T-cell (primary cell): Measurements from ENCODE around the gene USB1. TPM values are rescaled to one million over a fixed set of nuclear protein-coding genes. Genes with fewer than 3 reads are reported as not detected.

Experiments
- ATAC-seq, 4 experiments: fragments of 200-7000 bp in 3 of 4; fragments of 150-1000 bp in 1 of 4; cut with Tn5 transposase; replicated peaks in 1 of 4; 1 replicate in 3 of 4; 2 replicates in 1 of 4; pipeline ENCODE4 v1.10.0; 2021; ENCODE audit warnings: moderate library complexity in 3 of 4, mild to moderate bottlenecking in 2 of 4, moderate number of reproducible peaks in 1 of 4
- CTCF ChIA-PET, 2 donors: fragments of 300-600 bp; sonication (Branson Sonifier 250); formaldehyde crosslinking; loops; one replicate each; lab custom pipeline; 2022; ENCODE audit warnings: antibody characterized with exemption in 2 of 2; lab: Charles Lee
- POLR2A ChIA-PET, 2 donors: fragments of 300-600 bp; sonication (Branson Sonifier 250); formaldehyde crosslinking; loops; one replicate each; lab custom pipeline; 2022; ENCODE audit warnings: antibody characterized with exemption in 2 of 2; lab: Charles Lee
- DNase-seq, 35 experiments: peaks; one replicate each; pipeline versions ENCODE4 v3.0.0 to v3.0.0-alpha.2; 2013 to 2023
- H3K27ac ChIP-seq: one replicate; pipeline ENCODE4 v1.5.1; 2013; ENCODE audit warnings: low read length
- H3K27me3 ChIP-seq, 2 experiments: replicated peaks in 1 of 2; 1 replicate in 1 of 2; 2 replicates in 1 of 2; pipeline versions ENCODE4 v1.6.1 to v1.7.0; 2013; ENCODE audit warnings: low read length in 1 of 2, mixed read lengths in 1 of 2; ENCODE audit not compliant: control insufficient read depth in 2 of 2, insufficient read depth in 2 of 2; ENCODE audit errors: extremely low read depth in 1 of 2
- H3K36me3 ChIP-seq, 2 donors: 1 replicate in 1 of 2; 2 replicates in 1 of 2; pipeline versions ENCODE4 v1.6.1 to v1.7.0; 2013; ENCODE audit warnings: low read length in 1 of 2; ENCODE audit not compliant: control insufficient read depth in 2 of 2, insufficient read depth in 1 of 2; ENCODE audit errors: extremely low read depth in 1 of 2
- H3K4me1 ChIP-seq, 2 experiments: 1 replicate in 1 of 2; 2 replicates in 1 of 2; pipeline versions ENCODE4 v1.6.1 to v1.7.0; 2013; ENCODE audit warnings: low read length in 2 of 2, mixed read lengths in 1 of 2; ENCODE audit not compliant: insufficient read depth in 2 of 2, control insufficient read depth in 1 of 2; ENCODE audit errors: extremely low read depth in 1 of 2
- H3K4me3 ChIP-seq, 2 donors: 1 replicate in 1 of 2; 2 replicates in 1 of 2; pipeline versions ENCODE4 v1.5.1 to v1.7.0; 2013; ENCODE audit warnings: mild to moderate bottlenecking in 2 of 2, low read length in 1 of 2, moderate library complexity in 1 of 2; ENCODE audit not compliant: control insufficient read depth in 1 of 2; ENCODE audit errors: extremely low read depth in 1 of 2
- H3K9me3 ChIP-seq: 2 replicates; pipeline ENCODE4 v1.7.0; 2013
- H3K27ac Mint-ChIP-seq, 2 donors: one replicate each; pipeline ENCODE4 v1.8.0; 2020 to 2021; ENCODE audit warnings: mild to moderate bottlenecking in 2 of 2, mixed read lengths in 2 of 2
- H3K27me3 Mint-ChIP-seq, 2 donors: one replicate each; pipeline ENCODE4 v1.8.0; 2021 to 2022; ENCODE audit warnings: mixed read lengths in 2 of 2
- H3K36me3 Mint-ChIP-seq: one replicate; pipeline ENCODE4 v1.8.0; 2021; ENCODE audit warnings: mixed read lengths
- H3K4me1 Mint-ChIP-seq, 3 donors: one replicate each; pipeline ENCODE4 v1.8.0; 2020 to 2022; ENCODE audit warnings: mixed read lengths in 3 of 3, mild to moderate bottlenecking in 1 of 3
- H3K4me3 Mint-ChIP-seq, 3 donors: one replicate each; pipeline ENCODE4 v1.8.0; 2020 to 2022; ENCODE audit warnings: mild to moderate bottlenecking in 3 of 3, mixed read lengths in 3 of 3, moderate library complexity in 3 of 3
- H3K9me3 Mint-ChIP-seq, 3 donors: one replicate each; pipeline ENCODE4 v1.8.0; 2020 to 2022; ENCODE audit warnings: mixed read lengths in 3 of 3
- WGBS: methylation state at CpG from one replicate; pipeline ENCODE4 v1.1.5; 2013; ENCODE audit warnings: missing lambda C conversion rate; ENCODE audit not compliant: insufficient coverage; 5-methylcytosine and 5-hydroxymethylcytosine counted together
- total RNA-seq, 35 experiments: library from RNA in 6 of 35; stranded (reverse) in 6 of 35; fragments of 120-200 nt in 1 of 35; gene quantifications; one replicate each; pipeline versions ENCODE4 v1.2.1 to v1.2.4 and lab custom pipeline; 2013 to 2026

USB1 gene
- total RNA-seq, 5 donors from 2014 or later (not counting 1 experiment from before 2014, with no cell fraction given) = 31.7 to 44.2 (median 41.3) TPM

- no peaks in the 10 kb centered on the region for H3K9me3 ChIP-seq
- Mint-ChIP-seq H3K4me1 (peaks cover 48 to 66% (median 53%) of the 10 kb centered on the region in 3 donors), H3K4me3 (peak overlapping the region in 1 of 3 donors; percentile 6), H3K27ac (peak overlapping the region; percentile 89 to 90), H3K27me3 (no peaks in the 10 kb centered on the region), H3K36me3 (peaks cover 20% of the 10 kb centered on the region), H3K9me3 (no peaks in the 10 kb centered on the region)
- CTCF ChIA-PET = no interaction called here
- peaks cover 21 to 67% of the 10 kb centered on the region in 2 experiments for H3K4me1 ChIP-seq
- peak in 29 of 35 experiments; percentile 19 to 61 (median 38) for DNase-seq
- H3K36me3 ChIP-seq = peaks cover 31 to 43% of the 10 kb centered on the region in 2 donors
- 8% methylated on average over 3 of the region's 4 CpGs for WGBS
- H3K27me3 ChIP-seq = no peaks in the 10 kb centered on the region
- H3K4me3 ChIP-seq = no peak overlapping the region
- POLR2A ChIA-PET = no interaction called here
- no peak for ATAC-seq
- H3K27ac ChIP-seq = peak overlapping the region; percentile 46
These were observed 6.4 kb upstream of the USB1 start for GRCh38 chr16:57994778-57995177.

- Mint-ChIP-seq H3K27ac (peak overlapping the region; percentile 89 to 90), H3K9me3 (no peaks in the 10 kb centered on the region), H3K4me3 (no peak overlapping the region), H3K27me3 (no peaks in the 10 kb centered on the region), H3K4me1 (peaks cover 42 to 64% (median 53%) of the 10 kb centered on the region in 3 donors), H3K36me3 (peaks cover 20% of the 10 kb centered on the region)
- ATAC-seq (no peak), DNase-seq (no peak)
- no peak overlapping the region for H3K4me3 ChIP-seq
- peak overlapping the region; percentile 46 for H3K27ac ChIP-seq
- ChIA-PET POLR2A (no interaction called here), CTCF (interaction anchor here in 1 of 2 donors (0.7 kb wide), 1 partner anchor 228 kb away, joined by 3 read pairs; no protein-coding TSS in a partner anchor)
- H3K9me3 ChIP-seq = no peaks in the 10 kb centered on the region
- no peaks in the 10 kb centered on the region for H3K27me3 ChIP-seq
- H3K36me3 ChIP-seq = peaks cover 31 to 43% of the 10 kb centered on the region in 2 donors
- H3K4me1 ChIP-seq = peaks cover 22 to 71% of the 10 kb centered on the region in 2 experiments
- WGBS = 92% methylated on average over 15 of the region's 18 CpGs
These were observed 5.3 kb upstream of the USB1 start for GRCh38 chr16:57995721-57996405.

- Mint-ChIP-seq H3K27ac (peak overlapping the region; percentile 44 to 91), H3K4me1 (peaks cover 43 to 68% (median 55%) of the 10 kb centered on the region in 3 donors), H3K36me3 (peaks cover 20% of the 10 kb centered on the region), H3K27me3 (no peaks in the 10 kb centered on the region), H3K4me3 (peak overlapping the region in 1 of 3 donors; percentile 76), H3K9me3 (no peaks in the 10 kb centered on the region)
- Histone ChIP-seq H3K9me3 (no peaks in the 10 kb centered on the region), H3K36me3 (peaks cover 31 to 43% of the 10 kb centered on the region in 2 donors), H3K27ac (peak overlapping the region; percentile 46), H3K27me3 (no peaks in the 10 kb centered on the region), H3K4me3 (no peak overlapping the region), H3K4me1 (peaks cover 22 to 77% of the 10 kb centered on the region in 2 experiments)
- ChIA-PET CTCF (interaction anchor here in 1 of 2 donors (0.7 kb wide), 1 partner anchor 227 kb away, joined by 3 read pairs; no protein-coding TSS in a partner anchor), POLR2A (no interaction called here)
- 95% methylated on average over 62 of the region's 62 CpGs for WGBS
- ATAC-seq (no peak), DNase-seq (no peak)
These were observed 4.6 kb upstream of the USB1 start for GRCh38 chr16:57996406-57997175.

GRCh38 chr16:57997176-57997527 lies 4.1 kb upstream of the USB1 start:
- ChIA-PET CTCF (no interaction called here), POLR2A (no interaction called here)
- Mint-ChIP-seq H3K36me3 (peaks cover 20% of the 10 kb centered on the region), H3K4me3 (peak overlapping the region in 1 of 3 donors; percentile 76), H3K27me3 (no peaks in the 10 kb centered on the region), H3K9me3 (no peaks in the 10 kb centered on the region), H3K4me1 (peaks cover 49 to 71% (median 60%) of the 10 kb centered on the region in 3 donors), H3K27ac (peak overlapping the region; percentile 44 to 91)
- Histone ChIP-seq H3K9me3 (no peaks in the 10 kb centered on the region), H3K4me1 (peaks cover 22 to 83% of the 10 kb centered on the region in 2 experiments), H3K4me3 (no peak overlapping the region), H3K27ac (no peak overlapping the region), H3K36me3 (peaks cover 31 to 43% of the 10 kb centered on the region in 2 donors), H3K27me3 (no peaks in the 10 kb centered on the region)
- ATAC-seq (no peak), DNase-seq (no peak)
- 98% methylated on average over 35 of the region's 35 CpGs for WGBS

DNA sequence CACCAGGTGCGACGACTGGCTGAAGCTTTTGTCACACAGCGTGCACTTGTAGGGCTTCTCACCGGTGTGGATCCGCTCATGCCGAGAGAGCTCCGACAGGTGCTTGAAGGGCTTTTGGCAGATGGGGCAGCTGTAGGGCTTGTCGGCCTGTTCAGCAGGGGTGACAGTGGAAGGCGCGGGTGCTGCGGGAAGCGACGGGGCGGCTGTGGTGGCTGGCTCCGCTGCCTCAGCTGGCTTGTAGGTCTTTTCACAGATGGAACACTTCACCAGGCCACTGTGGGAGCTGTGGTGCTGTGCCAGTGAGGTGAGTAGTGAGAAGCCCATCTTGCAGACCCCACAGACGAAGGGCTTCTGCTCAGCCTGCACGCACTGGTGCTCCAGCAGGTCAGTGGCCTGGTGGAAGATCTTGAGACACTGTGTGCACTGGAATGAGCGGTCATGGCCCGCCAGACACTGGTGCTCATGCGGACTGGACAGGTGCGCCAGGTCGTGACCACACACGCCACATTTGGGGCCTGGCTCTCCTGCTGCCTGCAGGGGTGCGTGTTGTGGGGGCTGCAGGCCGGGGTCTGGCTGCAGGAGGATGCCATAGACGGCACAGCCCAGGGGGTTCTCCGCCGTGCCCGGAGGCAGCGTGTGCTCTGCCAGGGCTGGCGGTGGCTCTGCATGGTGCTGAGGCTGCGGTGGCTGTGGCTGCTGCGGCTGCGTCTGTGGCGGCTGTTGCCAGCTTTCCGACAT lies 3.5 kb upstream of the USB1 start:
- Mint-ChIP-seq H3K9me3 (no peaks in the 10 kb centered on the region), H3K27me3 (no peaks in the 10 kb centered on the region), H3K27ac (peak overlapping the region; percentile 91 to 92), H3K4me3 (peak overlapping the region; percentile 76 to 83 (median 79)), H3K36me3 (peaks cover 20% of the 10 kb centered on the region), H3K4me1 (peaks cover 48 to 72% (median 65%) of the 10 kb centered on the region in 3 donors)
- Histone ChIP-seq H3K4me3 (peak overlapping the region in 1 of 2 donors; percentile 73), H3K27me3 (no peaks in the 10 kb centered on the region), H3K36me3 (peaks cover 31 to 43% of the 10 kb centered on the region in 2 donors), H3K9me3 (no peaks in the 10 kb centered on the region), H3K4me1 (peaks cover 22 to 87% of the 10 kb centered on the region in 2 experiments), H3K27ac (peak overlapping the region; percentile 59)
- no peak for DNase-seq
- no peak for ATAC-seq
- POLR2A ChIA-PET = no interaction called here
- 95% methylated on average over 36 of the region's 36 CpGs for WGBS
- CTCF ChIA-PET = interaction anchor here (0.6 to 2.0 kb wide), 3 partner anchors 27 to 131 kb away, joined by 4 to 6 read pairs (median 4); partner anchors contain the start of gene CFAP20 (in 1 of the 2)
